Heart left ventricle (tissue), 13 donors: ENCODE data around the gene TNFAIP2.

Source experiments
- CTCF ChIP-seq, 12 donors: fragments of 200-600 bp; sonication (generic) in 4 of 12; IDR thresholded peaks; one replicate each; pipeline versions ENCODE4 v1.5.0 to v1.8.0; 2018 to 2022; ENCODE audit warnings: antibody characterized with exemption in 12 of 12, mild to moderate bottlenecking in 5 of 12
- POLR2A ChIP-seq, 2 donors: fragments of 450-650 bp; IDR thresholded peaks; one replicate each; pipeline ENCODE4 v1.6.1; 2017; ENCODE audit warnings: antibody characterized with exemption in 2 of 2, mild to moderate bottlenecking in 2 of 2, moderate library complexity in 2 of 2
- donor health status: ischemic (EF 13 %, LVEDD 7.1; RV severe dilation, severe dysfunction).
- donor health status: DM: no; HTN: yes; CAD: no.
- donor health status: DM: no; HTN: no; CAD: no.
- donor health status: ischemic (EF 25% LVEDD 6.9; RV normal size, moderate dysfunction).
- donor health status: ischemic (EF 25% LVEDD 5.7; RV mildly dilated, moderate dysfunction).
- donor health status: ischemic (EF 35%, LVEDD 5.7; RV mildly dilated, moderate dysfunction).
- donor health status: nonischemic (EF 11% LVEDD 7.7; RV severe dilation, severe dysfunction).
- donor health status: DM: yes; HTN: yes; CAD: no.
- donor health status: PGD.
- donor health status: ischemic (EF 29% LVEDD 5.4; RV normal size, mild dysfunction).
- donor health status: nonischemic (EF 23%, LVEDD 6.1; RV moderate dilation, normal function).

- TF ChIP-seq POLR2A (IDR thresholded peaks at IDR 0.05) (no peak), CTCF (IDR thresholded peaks at IDR 0.05) (no peak)
Observed at GRCh38 chr14:103155010-103155409, 31.7 kb downstream of the TNFAIP2 start.
